Measurements from ENCODE around the gene SYCP3.
"Not testable (repeated sequence)": the region's sequence is repeated elsewhere in the genome, so short reads cannot be mapped to it uniquely, and the experiment has no call there.

The SYCP3 gene

GRCh38 chr12:101710288-101710687 lies 29.0 kb downstream of the SYCP3 start:
- DNase-seq: no peak

- no peak for DNase-seq
Measured at GRCh38 chr12:101707131-101707782, 32.0 kb downstream of the SYCP3 start.

- no peak for DNase-seq
Measured at GRCh38 chr12:101706403-101706802, 32.9 kb downstream of the SYCP3 start.

GRCh38 chr12:101703487-101703886 lies 35.8 kb downstream of the SYCP3 start:
- DNase-seq: no peak

- DNase-seq: no peak
Measured at GRCh38 chr12:101700299-101700820, 38.9 kb downstream of the SYCP3 start.

DNA sequence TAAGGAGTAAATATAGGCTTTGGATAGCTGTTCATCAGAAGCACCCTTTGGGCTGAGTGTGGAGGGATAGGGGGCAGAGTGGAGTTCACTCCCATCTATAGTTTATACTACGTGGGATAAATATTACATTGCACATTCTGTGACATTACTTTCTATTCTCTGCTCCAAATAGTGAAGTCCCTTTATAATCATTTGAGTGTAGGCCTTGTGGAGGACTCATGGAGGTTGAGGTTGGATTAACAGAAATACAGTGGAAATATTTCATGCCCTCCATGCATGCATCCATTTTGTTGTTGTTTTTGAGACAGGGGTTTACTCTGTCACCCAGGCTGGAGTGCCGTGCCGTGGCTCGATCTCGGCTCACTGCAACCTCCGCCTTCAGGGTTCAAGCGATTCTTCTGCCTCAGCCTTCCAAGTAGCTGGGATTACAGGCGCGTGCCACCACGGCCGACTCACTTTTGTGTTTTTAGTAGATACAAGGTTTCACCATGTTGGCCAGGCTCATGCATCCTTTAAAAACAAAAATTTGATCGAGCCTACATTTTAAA lies 40.4 kb downstream of the SYCP3 start:
- DNase-seq: no peak

DNA sequence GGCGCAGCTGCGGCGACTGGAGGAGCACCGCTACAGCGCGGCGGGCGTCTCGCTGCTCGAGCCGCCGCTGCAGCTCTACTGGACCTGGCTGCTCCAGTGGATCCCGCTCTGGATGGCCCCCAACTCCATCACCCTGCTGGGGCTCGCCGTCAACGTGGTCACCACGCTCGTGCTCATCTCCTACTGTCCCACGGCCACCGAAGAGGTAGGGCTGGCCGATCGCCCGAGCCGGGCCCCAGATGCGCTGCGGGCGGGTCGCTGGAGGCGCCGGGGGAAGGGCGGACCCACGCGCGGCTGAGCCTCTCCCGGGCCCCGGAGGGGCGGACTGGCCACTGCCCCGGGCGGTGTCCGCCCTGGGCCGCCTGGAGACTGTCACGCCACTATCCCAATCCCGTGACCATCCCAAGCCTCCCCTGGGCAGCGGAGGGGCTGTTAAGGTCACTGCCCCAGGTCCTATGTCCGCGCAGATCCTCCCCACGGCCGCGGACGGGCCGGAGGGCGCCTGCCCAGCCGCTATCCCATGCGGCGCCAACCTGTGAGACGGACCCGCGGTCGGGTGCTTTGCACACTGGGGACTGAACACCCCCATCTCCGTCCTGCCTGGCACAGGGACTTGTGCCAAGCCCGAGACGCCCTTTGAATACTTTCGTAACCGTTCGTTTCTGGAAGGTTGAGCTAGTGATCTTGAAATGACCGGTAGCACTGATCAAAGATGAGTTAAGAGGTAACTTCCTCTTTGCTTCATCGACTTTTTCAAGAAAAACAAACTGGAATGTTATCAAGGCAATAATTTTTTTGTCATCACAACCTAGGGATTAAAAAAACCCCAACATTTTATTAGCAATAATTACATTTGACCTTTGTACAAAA lies 41.1 kb downstream of the SYCP3 start:
- peak; percentile 10 for DNase-seq

- no peak for DNase-seq
Measured at GRCh38 chr12:101697197-101697929, 41.9 kb downstream of the SYCP3 start, which contains the start of gene CHPT1. CHPT1 (plus strand) TSS chr12:101697640; CDS start chr12:101697862, 222 bp downstream.

DNA sequence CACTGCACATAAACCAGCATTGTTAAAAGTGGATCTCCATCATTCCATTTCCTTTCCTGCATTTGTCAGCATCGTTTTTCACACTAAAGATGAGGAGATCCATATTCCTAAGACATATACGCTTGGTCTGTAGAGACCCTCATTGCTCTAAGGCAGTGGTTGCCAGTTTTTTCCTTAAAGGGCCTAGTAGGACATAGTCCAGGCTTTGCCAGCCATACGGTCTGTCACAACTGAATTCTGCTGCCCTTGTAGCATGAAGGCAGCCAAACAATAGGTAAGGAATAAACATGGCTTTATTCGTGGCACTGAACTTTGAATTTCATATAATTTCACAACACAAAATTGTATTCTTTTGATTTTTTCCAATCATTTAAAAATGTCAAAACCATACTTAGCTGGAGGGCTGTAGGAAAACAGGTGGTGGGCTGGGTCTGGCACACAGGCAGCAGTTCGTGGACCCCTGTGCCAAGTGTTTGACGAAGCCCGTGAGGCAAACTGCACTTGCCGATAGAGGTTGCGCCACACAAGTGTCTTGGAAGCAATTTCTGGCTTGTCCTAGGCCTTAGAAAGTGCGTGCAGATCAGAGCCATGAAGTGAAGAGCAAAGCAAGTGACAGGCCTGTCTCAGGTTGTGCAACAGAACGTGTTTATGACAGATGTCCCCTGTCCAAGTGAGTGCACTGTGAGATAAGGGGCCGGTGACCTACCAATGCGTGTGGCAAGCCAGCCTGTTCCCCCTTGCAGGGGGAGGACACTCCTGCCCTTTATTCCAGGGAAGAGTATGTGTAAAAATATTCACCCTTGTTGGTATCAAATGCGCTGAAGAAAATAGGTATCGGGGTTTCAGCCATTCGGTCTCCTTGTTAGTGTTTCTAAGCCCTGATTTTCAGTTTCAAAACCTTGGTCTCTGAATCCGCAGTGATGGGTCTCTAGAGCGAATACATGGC lies 42.7 kb downstream of the SYCP3 start:
- DNase-seq: no peak

- no peak for DNase-seq
Measured at GRCh38 chr12:101695706-101696105, 43.6 kb downstream of the SYCP3 start.

- DNase-seq: no peak
Measured at GRCh38 chr12:101694986-101695385, 44.3 kb downstream of the SYCP3 start.

- no peak for DNase-seq
Measured at GRCh38 chr12:101694297-101694848, 44.9 kb downstream of the SYCP3 start.

DNA sequence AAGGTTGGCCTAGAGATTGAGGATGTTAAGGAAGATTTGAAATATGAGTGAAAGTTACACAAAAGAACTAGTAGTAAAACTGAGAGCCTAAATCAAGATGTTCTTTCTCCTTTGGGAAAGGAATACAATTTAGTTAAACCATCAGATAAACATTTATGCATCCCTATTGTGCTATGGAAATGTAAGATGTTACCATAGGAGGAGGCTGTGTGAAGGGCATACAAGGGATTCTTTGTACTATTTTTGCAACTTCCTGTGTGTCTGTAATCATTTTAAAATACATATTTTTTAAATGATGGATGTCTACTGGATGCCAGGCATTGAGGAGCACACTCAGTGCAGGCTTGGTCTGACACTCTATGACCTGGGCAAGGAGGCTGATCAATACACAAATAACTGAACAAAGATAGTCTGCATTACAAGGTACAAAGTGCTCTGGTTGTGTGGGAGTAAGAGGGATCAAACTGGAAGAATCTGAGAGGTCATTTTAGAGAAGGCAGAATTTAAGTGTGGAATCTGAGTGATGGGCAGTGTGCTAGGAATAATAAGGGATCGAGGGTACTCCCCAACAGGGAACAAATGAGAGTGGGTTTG lies 47.7 kb downstream of the SYCP3 start:
- DNase-seq: no peak

DNA sequence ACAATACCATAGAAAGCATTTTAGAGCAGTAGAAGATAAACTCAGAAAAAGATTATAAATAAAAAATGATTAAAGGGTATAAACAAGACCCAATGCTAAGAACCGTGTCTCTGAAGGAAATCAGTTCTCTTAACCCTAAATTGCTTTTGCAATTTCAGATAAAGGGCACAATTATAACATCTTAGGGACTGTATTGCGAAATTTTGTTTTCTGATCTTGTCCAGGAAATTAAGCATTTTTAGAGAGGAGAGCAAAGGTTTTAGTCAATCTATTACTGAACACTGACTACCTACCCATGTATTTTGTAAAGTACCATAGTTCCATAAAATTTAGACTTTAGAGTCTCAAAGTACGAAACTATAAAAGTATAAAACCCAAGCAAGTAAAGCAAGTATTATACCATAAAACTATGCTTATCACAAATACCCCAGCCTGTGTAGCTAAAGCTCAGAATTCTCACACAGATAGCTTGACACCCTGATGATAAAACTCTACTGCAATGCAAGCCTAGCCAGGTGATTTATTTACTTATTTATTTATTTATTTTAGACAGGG lies 48.6 kb downstream of the SYCP3 start:
- no peak for DNase-seq

GRCh38 chr12:101686176-101686575 lies 53.1 kb downstream of the SYCP3 start:
- no peak for DNase-seq

GRCh38 chr12:101685092-101685491 lies 54.2 kb downstream of the SYCP3 start:
- no peak for DNase-seq

DNA sequence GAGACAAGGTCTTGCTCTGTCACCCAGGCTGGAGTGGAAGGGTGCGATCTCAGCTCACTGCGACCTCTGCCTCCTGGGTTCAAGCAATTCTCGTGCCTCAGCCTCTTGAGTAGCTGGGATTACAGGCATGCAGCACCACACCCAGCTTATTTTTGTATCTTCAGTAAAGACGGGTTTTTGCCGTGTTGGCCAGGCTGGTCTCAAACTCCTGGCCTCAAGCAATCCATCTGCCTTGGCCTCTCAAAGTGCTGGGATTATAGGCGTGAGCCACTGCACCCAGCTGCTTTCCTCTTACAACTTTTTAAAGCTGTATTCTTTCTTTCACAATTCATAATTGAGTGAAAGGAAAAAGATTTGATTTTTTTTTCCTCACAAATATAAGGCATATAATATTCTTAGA lies 57.6 kb downstream of the SYCP3 start:
- not testable (repeated sequence) for DNase-seq

DNA sequence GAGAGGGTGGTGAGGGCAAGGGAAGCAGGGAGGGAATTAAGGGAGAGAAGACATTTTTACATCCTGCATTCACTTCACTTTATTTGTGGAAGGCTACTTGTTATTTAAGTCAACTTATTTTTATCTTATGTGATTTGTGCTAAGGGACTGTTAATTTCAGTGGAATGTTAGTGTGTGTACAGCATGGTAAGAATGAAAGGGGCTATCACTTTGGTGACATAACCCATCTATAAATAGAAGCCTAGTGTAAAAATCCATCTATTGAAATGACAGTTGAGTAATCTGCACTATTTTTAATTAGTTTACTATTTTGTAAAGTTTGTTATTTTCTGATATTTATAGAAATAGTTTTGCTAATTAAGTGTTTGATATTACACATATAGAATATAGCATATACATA lies 58.6 kb downstream of the SYCP3 start:
- DNase-seq: no peak

GRCh38 chr12:101680240-101680639 lies 59.0 kb downstream of the SYCP3 start:
- no peak for DNase-seq
